Bronchial epithelial cell (primary cell): ENCODE data around the gene TSPOAP1. TPM values are rescaled to one million over a fixed set of nuclear protein-coding genes. Genes with fewer than 3 reads are reported as not detected.

Source experiments
- DNase-seq: peaks from one replicate; pipeline ENCODE4 v3.0.0-alpha.2; 2010; ENCODE audit warnings: low read depth
- FAIRE-seq: peaks from 2 replicates; lab custom pipeline; 2011; peaks lifted over from hg19 to GRCh38; lab: Jason Lieb, UNC
- H3K27me3 ChIP-seq: 2 replicates; pipeline ENCODE4 v1.5.1; 2011; ENCODE audit warnings: low read length; ENCODE audit not compliant: control insufficient read depth, insufficient read depth
- H3K36me3 ChIP-seq: 2 replicates; pipeline ENCODE4 v1.5.1; 2011; ENCODE audit warnings: low read length; ENCODE audit not compliant: control insufficient read depth, insufficient read depth
- H3K4me3 ChIP-seq: 2 replicates; pipeline ENCODE4 v1.5.1; 2011; ENCODE audit warnings: mild to moderate bottlenecking, low read depth, low read length, control low read depth
- CTCF ChIP-seq: IDR thresholded peaks from 2 replicates; pipeline ENCODE4 v1.5.1; 2011; ENCODE audit warnings: mild to moderate bottlenecking, moderate library complexity, low read length, control low read depth, inconsistent platforms; ENCODE audit not compliant: insufficient read depth, severe bottlenecking
- total RNA-seq: library from RNA; depleted of rRNA; stranded (reverse); fragments of >200 nt; gene quantifications from 2 replicates; pipeline ENCODE4 v1.2.1, GENCODE V29; 2014

Gene TSPOAP1
- total RNA-seq, 1 donor from 2014 or later, result 0.53 TPM

- Histone ChIP-seq H3K36me3 (no peaks in the 10 kb centered on the region), H3K4me3 (no peak overlapping the region), H3K27me3 (peaks cover 3% of the 10 kb centered on the region)
- no peak for DNase-seq
- peak; percentile 47 for FAIRE-seq
- TF ChIP-seq CTCF, result no peak
Observed at GRCh38 chr17:58313815-58314705, 14.5 kb downstream of the TSPOAP1 start.

- no peak for TF ChIP-seq CTCF
- FAIRE-seq, result no peak
- Histone ChIP-seq H3K27me3 (peaks cover 3% of the 10 kb centered on the region), H3K36me3 (no peaks in the 10 kb centered on the region), H3K4me3 (no peak overlapping the region)
- DNase-seq, result no peak
Observed at GRCh38 chr17:58312829-58313228, 15.8 kb downstream of the TSPOAP1 start.

- DNase-seq (no peak), FAIRE-seq (no peak)
- Histone ChIP-seq H3K27me3 (peaks cover 3% of the 10 kb centered on the region), H3K4me3 (no peak overlapping the region), H3K36me3 (no peaks in the 10 kb centered on the region)
- no peak for TF ChIP-seq CTCF
Observed at GRCh38 chr17:58312021-58312630, 16.5 kb downstream of the TSPOAP1 start.

GRCh38 chr17:58311429-58311894 is 17.1 kb downstream of the TSPOAP1 start:
- Histone ChIP-seq H3K4me3 (no peak overlapping the region), H3K36me3 (no peaks in the 10 kb centered on the region), H3K27me3 (peaks cover 3% of the 10 kb centered on the region)
- FAIRE-seq (no peak), DNase-seq (no peak)
- no peak for TF ChIP-seq CTCF

- no peak for DNase-seq
- no peak for FAIRE-seq
- Histone ChIP-seq H3K36me3 (no peaks in the 10 kb centered on the region), H3K4me3 (no peak overlapping the region), H3K27me3 (peaks cover 3% of the 10 kb centered on the region)
- no peak for TF ChIP-seq CTCF
Observed at GRCh38 chr17:58310511-58311428, 17.8 kb downstream of the TSPOAP1 start.
